PFSK-1 (cell line): ENCODE data around the gene TTL.

Experiments used
- FOXP2 ChIP-seq: optimal IDR thresholded peaks from 2 replicates; pipeline ENCODE3; 2011; ENCODE audit warnings: borderline replicate concordance, control low read depth, inconsistent platforms; ENCODE audit not compliant: insufficient read depth; ENCODE audit errors: extremely low read length, extremely low read depth
- POLR2AphosphoS5 ChIP-seq: IDR thresholded peaks from 2 replicates; pipeline ENCODE4 v1.6.1; 2012; ENCODE audit warnings: low read depth, mild to moderate bottlenecking, control low read depth, low read length, moderate library complexity
- REST ChIP-seq, 2 experiments: IDR thresholded peaks; 2 replicates each; pipeline versions ENCODE4 v1.6.1 to v1.8.0; 2011 to 2012; ENCODE audit warnings: low read depth in 2 of 2, low read length in 2 of 2, control low read depth in 1 of 2, inconsistent platforms in 1 of 2, mild to moderate bottlenecking in 1 of 2, moderate library complexity in 1 of 2; ENCODE audit not compliant: insufficient read depth in 1 of 2
- SIN3A ChIP-seq: IDR thresholded peaks from 2 replicates; pipeline ENCODE4 v1.6.1; 2012; ENCODE audit warnings: mild to moderate bottlenecking, low read length, moderate library complexity, borderline replicate concordance; ENCODE audit not compliant: insufficient read depth
- TAF1 ChIP-seq: IDR thresholded peaks from 2 replicates; pipeline ENCODE4 v1.6.1; 2012; ENCODE audit warnings: low read length, control low read depth, borderline replicate concordance; ENCODE audit not compliant: insufficient read depth

The TTL gene

DNA sequence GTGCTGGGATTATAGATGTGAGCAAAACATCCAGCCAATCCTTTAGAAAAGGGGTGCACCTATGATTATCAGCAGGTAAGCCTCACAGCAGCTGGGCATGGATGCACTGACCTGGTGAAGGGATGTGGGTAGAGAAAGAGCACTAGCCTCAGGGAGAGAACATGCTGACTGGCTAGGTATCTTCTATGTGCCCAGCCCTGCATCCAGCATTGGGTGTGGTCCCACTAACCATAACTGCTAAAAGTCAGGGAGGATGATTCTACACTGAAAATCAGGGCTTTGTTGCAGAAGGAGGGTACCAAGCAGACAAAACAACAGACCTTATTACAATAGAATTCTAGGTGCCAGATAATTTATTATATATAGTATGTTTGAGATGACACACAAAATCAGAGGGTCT, 27.4 kb upstream of the TTL start:
- TF ChIP-seq POLR2AphosphoS5 (no peak), REST (IDR thresholded peaks at IDR 0.05; ENCODE audit: insufficient read depth in 1 of 2, low read depth in 2 of 2, low read length in 2 of 2) (no peak), FOXP2 (no peak), TAF1 (no peak), SIN3A (no peak)

- TF ChIP-seq POLR2AphosphoS5 (no peak), FOXP2 (no peak)
These were observed 22.6 kb upstream of the TTL start for GRCh38 chr2:112459372-112459771.

GRCh38 chr2:112462178-112462577, 19.8 kb upstream of the TTL start:
- TF ChIP-seq POLR2AphosphoS5 (no peak), REST (IDR thresholded peaks at IDR 0.05; ENCODE audit: insufficient read depth in 1 of 2, low read depth in 2 of 2, low read length in 2 of 2) (no peak), SIN3A (no peak), FOXP2 (no peak), TAF1 (no peak)

DNA sequence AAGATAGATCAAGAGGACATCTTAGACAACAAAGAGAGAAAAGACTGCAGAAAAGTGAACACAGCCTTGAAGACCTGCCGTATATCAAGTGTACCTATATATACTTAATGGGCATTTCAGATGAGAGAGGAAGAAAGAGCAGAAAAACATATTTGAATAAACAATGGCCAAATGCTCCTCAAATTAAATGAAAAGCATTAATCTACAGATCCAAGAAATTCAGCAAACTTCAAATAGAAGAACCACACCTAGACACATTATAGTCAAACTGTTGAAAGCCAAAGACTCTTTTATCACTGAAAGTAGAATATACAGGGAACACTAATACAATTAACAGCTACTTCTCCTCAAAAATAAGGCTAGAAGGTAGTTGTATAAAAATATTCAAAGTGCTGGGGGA, 18.7 kb upstream of the TTL start:
- TF ChIP-seq SIN3A (no peak), TAF1 (no peak), FOXP2 (no peak), POLR2AphosphoS5 (no peak), REST (IDR thresholded peaks at IDR 0.05; ENCODE audit: insufficient read depth in 1 of 2, low read depth in 2 of 2, low read length in 2 of 2) (no peak)

DNA sequence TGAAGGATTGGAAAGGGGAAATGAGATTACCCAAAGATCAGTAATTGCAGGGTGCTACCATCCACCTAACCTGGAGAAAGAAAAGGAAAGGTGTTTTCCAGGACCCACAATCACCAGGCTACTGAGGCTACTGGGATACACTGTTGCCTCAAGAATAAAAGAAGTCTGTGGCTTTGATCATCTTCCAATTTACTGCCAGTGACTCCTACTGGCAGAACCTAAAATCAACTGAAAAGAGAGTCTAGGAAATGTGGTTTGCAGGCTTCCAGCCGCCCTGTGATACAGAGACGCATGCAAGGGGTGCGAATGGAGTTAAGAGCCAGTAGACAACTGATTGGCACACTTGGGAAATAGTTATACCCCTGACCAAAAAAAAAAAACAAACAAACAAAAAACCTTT, 16.6 kb upstream of the TTL start:
- no peak for TF ChIP-seq REST (IDR thresholded peaks at IDR 0.05; ENCODE audit: insufficient read depth in 1 of 2, low read depth in 2 of 2, low read length in 2 of 2)
- no peak for TF ChIP-seq SIN3A
- no peak for TF ChIP-seq POLR2AphosphoS5
- TF ChIP-seq FOXP2 = no peak
- no peak for TF ChIP-seq TAF1
